Measurements from ENCODE around the gene DEFB124.
"Not testable (repeated sequence)": the region's sequence is repeated elsewhere in the genome, so short reads cannot be mapped to it uniquely, and the experiment has no call there.

DEFB124 gene

DNA sequence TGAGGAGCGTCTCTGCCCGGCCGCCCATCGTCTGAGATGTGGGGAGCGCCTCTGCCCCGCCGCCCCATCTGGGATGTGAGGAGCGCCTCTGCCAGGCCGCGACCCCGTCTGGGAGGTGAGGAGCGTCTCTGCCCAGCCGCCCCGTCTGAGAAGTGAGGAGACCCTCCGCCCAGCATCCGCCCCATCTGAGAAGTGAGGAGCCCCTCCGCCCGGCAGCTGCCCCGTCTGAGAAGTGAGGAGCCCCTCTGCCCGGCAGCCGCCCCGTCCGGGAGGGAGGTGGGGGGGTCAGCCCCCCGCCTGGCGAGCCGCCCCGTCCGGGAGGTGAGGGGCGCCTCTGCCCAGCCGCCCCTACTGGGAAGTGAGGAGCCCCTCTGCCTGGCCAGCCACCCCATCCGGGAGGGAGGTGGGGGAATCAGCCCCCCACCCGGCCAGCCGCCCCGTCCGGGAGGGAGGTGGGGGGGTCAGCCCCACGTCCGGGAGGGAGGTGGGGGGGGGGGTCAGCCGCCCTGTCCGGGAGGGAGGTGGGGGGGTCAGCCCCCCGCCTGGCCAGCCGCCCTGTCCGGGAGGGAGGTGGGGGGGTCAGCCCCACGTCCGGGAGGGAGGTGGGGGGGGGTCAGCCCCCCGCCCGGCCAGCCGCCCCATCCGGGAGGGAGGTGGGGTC, 47.9 kb downstream of the DEFB124 start:
- DNase-seq (ENCODE audit: low read depth in 1 of 2, low spot score in 1 of 2): not testable (repeated sequence)

DNA sequence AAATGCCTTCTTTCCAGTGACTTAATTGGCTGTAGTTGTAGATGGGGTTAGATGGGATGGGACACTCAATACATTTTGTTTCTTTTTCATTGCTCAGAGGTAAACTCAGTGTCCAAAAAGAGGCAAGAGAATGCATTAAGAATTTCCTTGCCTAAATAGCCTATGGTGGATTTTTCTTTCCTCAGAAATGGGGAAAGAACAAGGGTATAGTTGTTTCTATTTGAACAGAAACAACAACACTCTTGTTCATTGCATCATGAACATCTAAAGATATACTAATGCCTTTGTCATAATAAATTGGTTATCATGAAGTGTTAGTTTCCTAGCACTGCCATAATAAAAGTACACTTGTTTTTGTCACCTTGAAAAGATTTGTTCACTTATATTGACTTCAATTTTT, 49.1 kb downstream of the DEFB124 start:
- no peak for DNase-seq (ENCODE audit: low read depth in 1 of 2, low spot score in 1 of 2)

DNA sequence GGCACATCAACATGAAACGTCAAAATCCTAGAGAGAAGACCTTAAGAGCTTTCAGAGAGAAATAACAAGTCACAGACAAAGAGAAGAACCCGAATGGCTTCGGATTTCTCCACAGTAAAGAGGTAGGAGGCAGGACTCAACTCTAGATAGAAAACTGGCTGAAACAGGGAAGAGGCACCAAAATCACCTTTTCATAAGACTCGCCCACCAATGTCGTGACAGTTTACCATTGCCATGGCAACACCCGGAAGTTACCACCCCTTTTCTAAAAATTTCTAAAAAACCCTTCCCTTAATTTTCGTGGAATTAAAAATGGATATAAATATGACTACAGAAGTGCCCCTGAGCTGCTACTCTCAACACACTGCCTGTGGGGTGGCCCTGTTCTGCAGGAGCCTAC, 56.6 kb downstream of the DEFB124 start:
- no peak for DNase-seq (ENCODE audit: low read depth in 1 of 2, low spot score in 1 of 2)

DNA sequence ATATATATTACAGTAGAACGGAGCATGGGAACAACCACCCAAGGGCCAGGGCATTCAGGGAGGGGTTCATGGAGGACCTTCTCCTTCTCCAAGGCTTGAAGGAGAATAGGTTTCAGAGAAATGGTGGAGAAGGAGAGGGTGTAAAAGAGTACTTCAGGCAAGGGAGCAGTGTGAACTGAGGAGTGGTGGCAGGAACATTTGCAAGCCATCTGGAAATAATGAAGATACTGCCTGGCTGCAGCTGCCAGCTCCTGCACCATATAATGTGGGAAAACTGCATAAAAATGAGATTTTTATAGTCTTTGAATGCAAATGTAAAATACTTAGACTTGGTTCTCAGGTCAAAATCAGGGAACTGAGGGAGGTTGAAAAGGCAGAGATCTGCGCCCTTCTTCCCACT, 59.3 kb downstream of the DEFB124 start:
- no peak for DNase-seq (ENCODE audit: low read depth in 1 of 2, low spot score in 1 of 2)
